HepG2 (cell line): ENCODE data around the gene BRIP1. TPM values are rescaled to one million over a fixed set of nuclear protein-coding genes. Genes with fewer than 3 reads are reported as not detected.
A peak's percentile ranks its signal among the peaks of the same experiment; 100 is the strongest.

ENCODE experiments used
- GTF2F1 ChIP-seq: fragments of 150-350 bp; IDR thresholded peaks from 2 replicates; pipeline ENCODE4 v1.6.1; 2014; ENCODE audit warnings: low read length
- HMGXB3 ChIP-seq: sonication (generic); formaldehyde crosslinking; IDR thresholded peaks from 2 replicates; pipeline ENCODE4 v1.4.0; 2020; ENCODE audit warnings: missing genetic modification reagents, borderline replicate concordance
- HNRNPH1 ChIP-seq: fragments of 200-400 bp; formaldehyde crosslinking; optimal IDR thresholded peaks from 2 replicates; pipeline ENCODE3; 2017; ENCODE audit warnings: mild to moderate bottlenecking, low read depth, low read length
- MAZ ChIP-seq, 2 experiments: sonication (generic) in 1 of 2; formaldehyde crosslinking in 1 of 2; IDR thresholded peaks; 2 replicates each; pipeline versions ENCODE4 v1.5.0 to v1.6.1; 2012 to 2020; ENCODE audit warnings: low read depth in 2 of 2, mild to moderate bottlenecking in 2 of 2, borderline replicate concordance in 1 of 2, improper control_type of control experiment in 1 of 2, low read length in 1 of 2, missing genetic modification reagents in 1 of 2, moderate library complexity in 1 of 2
- MBNL3 ChIP-seq: fragments of 250-450 bp; sonication (Bioruptor Pico); conservative IDR thresholded peaks from 2 replicates; pipeline ENCODE4 v1.8.0; 2022; ENCODE audit warnings: mild to moderate bottlenecking, inconsistent platforms
- NAIF1 ChIP-seq: sonication (generic); formaldehyde crosslinking; IDR thresholded peaks from 2 replicates; pipeline ENCODE4 v1.5.0; 2020; ENCODE audit warnings: mild to moderate bottlenecking, missing genetic modification reagents, borderline replicate concordance
- NFYB ChIP-seq: sonication (generic); formaldehyde crosslinking; IDR thresholded peaks from 2 replicates; pipeline ENCODE4 v1.4.0; 2020; ENCODE audit warnings: missing genetic modification reagents
- RBM22 ChIP-seq: fragments of 200-400 bp; formaldehyde crosslinking; optimal IDR thresholded peaks from 2 replicates; pipeline ENCODE3; 2017; ENCODE audit warnings: mild to moderate bottlenecking, low read length, moderate library complexity
- SMAD9 ChIP-seq: sonication (generic); formaldehyde crosslinking; IDR thresholded peaks from 2 replicates; pipeline ENCODE4 v1.5.1; 2020; ENCODE audit warnings: mild to moderate bottlenecking, missing genetic modification reagents
- SRSF4 ChIP-seq: fragments of 200-400 bp; formaldehyde crosslinking; IDR thresholded peaks from one replicate; pipeline ENCODE4 v1.6.1; 2018; ENCODE audit warnings: mild to moderate bottlenecking, low read depth, low read length, moderate library complexity; ENCODE audit not compliant: poor library complexity, severe bottlenecking
- ZBTB10 ChIP-seq: sonication (generic); formaldehyde crosslinking; IDR thresholded peaks from 2 replicates; pipeline ENCODE4 v1.4.0; 2020; ENCODE audit warnings: missing genetic modification reagents, borderline replicate concordance
- ZFP37 ChIP-seq: sonication (generic); formaldehyde crosslinking; IDR thresholded peaks from 2 replicates; pipeline ENCODE4 v1.4.0; 2020; ENCODE audit warnings: missing genetic modification reagents, borderline replicate concordance
- ZNF225 ChIP-seq: sonication (generic); formaldehyde crosslinking; IDR thresholded peaks from 2 replicates; pipeline ENCODE4 v1.4.0; 2020; ENCODE audit warnings: mild to moderate bottlenecking, missing genetic modification reagents
- ZNF235 ChIP-seq: sonication (generic); formaldehyde crosslinking; IDR thresholded peaks from 2 replicates; pipeline ENCODE4 v1.8.1; 2023; ENCODE audit warnings: mild to moderate bottlenecking, missing genetic modification reagents, borderline replicate concordance
- ZNF557 ChIP-seq: sonication (generic); formaldehyde crosslinking; IDR thresholded peaks from 2 replicates; pipeline ENCODE4 v1.4.0; 2020; ENCODE audit warnings: missing genetic modification reagents
- ZNF597 ChIP-seq: sonication (generic); formaldehyde crosslinking; IDR thresholded peaks from 2 replicates; pipeline ENCODE4 v1.5.0; 2020; ENCODE audit warnings: missing genetic modification reagents
- ZNF672 ChIP-seq: sonication (generic); formaldehyde crosslinking; IDR thresholded peaks from 2 replicates; pipeline ENCODE4 v1.8.1; 2022; ENCODE audit warnings: missing genetic modification reagents
- ZNF883 ChIP-seq: sonication (generic); formaldehyde crosslinking; IDR thresholded peaks from 2 replicates; pipeline ENCODE4 v1.5.1; 2020; ENCODE audit warnings: mild to moderate bottlenecking, missing genetic modification reagents; ENCODE audit errors: not compliant biosample characterization
- ZSCAN9 ChIP-seq: IDR thresholded peaks from 2 replicates; pipeline ENCODE4 v1.6.1; 2016; ENCODE audit warnings: borderline replicate concordance
- polyA plus RNA-seq, 8 experiments: library from polyadenylated mRNA; depleted of rRNA in 3 of 8; stranded (reverse) in 7 of 8; unstranded in 1 of 8; fragments of >200 nt; fragmentation: Illumina TruSeq in 4 of 8; extraction: Trizol in 4 of 8; gene quantifications; 2 replicates each; pipeline versions ENCODE4 v1.2.1 to v1.2.3, GENCODE V29; 2011 to 2016; ENCODE audit warnings: low read depth in 4 of 8, missing spikeins in 1 of 8, mixed read lengths in 1 of 8; ENCODE audit not compliant: insufficient read depth in 1 of 8
- total RNA-seq, 5 experiments: library from RNA; depleted of rRNA; stranded (reverse); fragments of >200 nt; fragmentation: Illumina TruSeq; extraction: Trizol; gene quantifications; 2 replicates each; pipeline ENCODE4 v1.2.3, GENCODE V29; 2016; ENCODE audit warnings: low read depth in 1 of 5
- TF ChIP-seq, protein P1 (sequence below): sonication (generic); formaldehyde crosslinking; IDR thresholded peaks from 2 replicates; pipeline ENCODE4 v1.8.0; 2022; ENCODE audit warnings: missing genetic modification reagents, low read depth, mild to moderate bottlenecking, borderline replicate concordance

BRIP1 gene
- total and polyA plus RNA-seq, 2 of the 13 experiments (the other 11 are each of a cell fraction or from before 2014, with no cell fraction given) = 3.8 to 27.7 TPM

- TF ChIP-seq, protein P1, sequence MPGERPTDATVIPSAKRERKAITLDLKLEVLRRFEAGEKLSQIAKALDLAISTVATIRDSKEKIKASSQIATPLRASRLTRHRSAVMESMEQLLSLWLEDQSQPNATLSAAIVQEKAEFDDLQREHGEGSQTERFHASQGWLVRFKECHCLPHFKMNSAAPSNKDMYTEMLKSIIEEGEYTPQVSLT = no peak
- TF ChIP-seq NFYB (CRISPR knock-in tag) (peak; percentile 95), GTF2F1 (no peak), MBNL3 (CRISPR knock-in tag) (no peak), HNRNPH1 (no peak), ZNF597 (CRISPR knock-in tag) (no peak), ZNF883 (peak; percentile 84), HMGXB3 (CRISPR knock-in tag) (no peak), SMAD9 (CRISPR knock-in tag) (no peak), ZNF672 (CRISPR knock-in tag) (no peak), ZNF225 (CRISPR knock-in tag) (no peak), MAZ (IDR thresholded peaks at IDR 0.05; ENCODE audit: borderline replicate concordance, low read depth, low read length) (peak; percentile 76; the same call in 1 of the 2 replicates), MAZ (CRISPR knock-in tag; IDR thresholded peaks at IDR 0.05; ENCODE audit: low read depth) (peak; percentile 36; the same call in 1 of the 2 replicates), NAIF1 (CRISPR knock-in tag) (peak; percentile 49; the same call in 1 of the 2 replicates), ZBTB10 (no peak), ZNF235 (CRISPR knock-in tag) (no peak), ZFP37 (CRISPR knock-in tag) (no peak), RBM22 (peak; percentile 86), SRSF4 (no peak), ZNF557 (CRISPR knock-in tag) (no peak), ZSCAN9 (no peak)
These were observed at the start of gene BRIP1 (continued) for GRCh38 chr17:61862975-61863800.
